ENCODE measurements around the gene PLPP4.

DNA sequence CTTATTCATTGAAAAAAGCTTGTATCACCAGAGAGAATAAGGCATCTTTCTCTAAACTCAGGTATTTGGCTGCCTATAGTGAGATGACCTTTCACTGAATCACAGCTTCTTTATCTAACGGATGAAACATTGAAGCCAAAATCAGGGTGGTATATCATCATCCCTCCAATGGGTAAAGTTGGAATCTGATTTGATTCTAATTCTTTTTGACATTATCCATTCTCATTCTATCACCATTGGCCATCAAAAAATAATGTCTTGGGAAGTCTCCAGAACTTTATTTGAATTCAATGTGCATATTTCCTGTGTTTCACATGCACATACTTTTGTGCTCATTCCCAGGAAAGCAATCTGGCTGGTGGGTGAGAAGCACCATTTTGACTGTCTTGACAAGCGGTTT is 95.2 kb downstream of the PLPP4 start:
- TF ChIP-seq, protein P1, sequence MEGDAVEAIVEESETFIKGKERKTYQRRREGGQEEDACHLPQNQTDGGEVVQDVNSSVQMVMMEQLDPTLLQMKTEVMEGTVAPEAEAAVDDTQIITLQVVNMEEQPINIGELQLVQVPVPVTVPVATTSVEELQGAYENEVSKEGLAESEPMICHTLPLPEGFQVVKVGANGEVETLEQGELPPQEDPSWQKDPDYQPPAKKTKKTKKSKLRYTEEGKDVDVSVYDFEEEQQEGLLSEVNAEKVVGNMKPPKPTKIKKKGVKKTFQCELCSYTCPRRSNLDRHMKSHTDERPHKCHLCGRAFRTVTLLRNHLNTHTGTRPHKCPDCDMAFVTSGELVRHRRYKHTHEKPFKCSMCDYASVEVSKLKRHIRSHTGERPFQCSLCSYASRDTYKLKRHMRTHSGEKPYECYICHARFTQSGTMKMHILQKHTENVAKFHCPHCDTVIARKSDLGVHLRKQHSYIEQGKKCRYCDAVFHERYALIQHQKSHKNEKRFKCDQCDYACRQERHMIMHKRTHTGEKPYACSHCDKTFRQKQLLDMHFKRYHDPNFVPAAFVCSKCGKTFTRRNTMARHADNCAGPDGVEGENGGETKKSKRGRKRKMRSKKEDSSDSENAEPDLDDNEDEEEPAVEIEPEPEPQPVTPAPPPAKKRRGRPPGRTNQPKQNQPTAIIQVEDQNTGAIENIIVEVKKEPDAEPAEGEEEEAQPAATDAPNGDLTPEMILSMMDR (IDR thresholded peaks at IDR 0.05), result no peak
- no peak for TF ChIP-seq ZFX (IDR thresholded peaks at IDR 0.05; ENCODE audit: borderline replicate concordance)
